ENCODE results near the gene ADGRV1. TPM values are rescaled to one million over a fixed set of nuclear protein-coding genes. Genes with fewer than 3 reads are reported as not detected.
"Not testable (repeated sequence)": the region's sequence is repeated elsewhere in the genome, so short reads cannot be mapped to it uniquely, and the experiment has no call there.

ADGRV1 gene
- total RNA-seq, 4 donors from 2014 or later, result 6.0 to 37.0 (median 10.6) TPM

DNA sequence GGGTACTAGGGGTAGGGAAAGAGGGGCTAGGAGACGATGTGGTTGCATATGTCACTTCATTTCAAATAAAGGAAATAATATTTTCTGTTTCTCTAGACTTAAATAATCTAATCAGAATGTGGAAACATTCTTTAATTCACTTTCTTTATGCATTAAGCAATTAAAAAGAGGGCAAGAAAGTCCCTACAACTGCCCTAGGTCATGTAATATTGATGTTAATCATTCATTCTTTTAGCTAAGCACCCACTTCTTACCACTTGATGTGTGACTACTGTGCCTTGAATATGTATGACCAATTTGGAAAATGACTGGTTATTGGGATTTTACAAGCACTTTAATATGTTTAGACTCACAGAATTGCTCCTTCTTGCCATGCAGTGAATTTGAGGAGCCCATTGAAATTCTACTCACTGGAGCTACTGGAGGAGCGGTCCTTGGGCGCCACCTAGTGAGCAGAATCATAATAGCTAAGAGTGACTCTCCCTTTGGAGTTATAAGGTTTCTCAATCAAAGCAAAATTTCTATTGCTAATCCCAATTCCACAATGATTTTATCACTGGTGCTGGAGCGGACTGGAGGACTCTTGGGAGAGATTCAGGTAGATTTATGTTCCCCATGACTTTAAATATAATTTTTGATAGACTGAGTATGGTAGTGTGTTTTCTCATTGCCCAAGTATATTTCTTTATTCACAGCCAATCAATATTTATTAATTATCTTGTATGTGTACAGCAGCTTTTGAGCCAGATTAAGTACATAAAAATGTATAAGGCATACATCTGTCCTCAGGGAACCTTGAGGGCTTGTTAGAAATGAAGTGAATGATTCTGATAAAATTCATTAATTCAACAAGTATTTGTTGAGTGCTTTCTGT is 225.1 kb downstream of the ADGRV1 start:
- DNase-seq, result peak; percentile 73
- 22 to 47% methylated on average over 2 to 4 of the region's 4 CpGs for WGBS, 2 donors (ENCODE audit: low coverage in 1 of 2)
- in situ Hi-C loops (cut with MboI; ENCODE audit: low pct_ligation_motif_present in 1 of 4, low pct_unique_long_range_greater_than_20kb in 1 of 4, low sequenced_read_pairs in 3 of 4), result loop anchor here in 3 of 4 donors (25.0 kb wide), 2 partner anchors 321 to 346 kb away; partner anchors contain the start of genes MBLAC2 (in 1 of the 3) and POLR3G (in 1 of the 3)
- no peaks in the 10 kb centered on the region for H3K27me3 ChIP-seq
- H3K36me3 ChIP-seq, result no peaks in the 10 kb centered on the region
- H3K4me1 ChIP-seq, result no peaks in the 10 kb centered on the region
- H3K9me3 ChIP-seq, result no peaks in the 10 kb centered on the region
- H3K4me3 ChIP-seq, result no peak overlapping the region
- H3K27ac ChIP-seq, result no peak overlapping the region
- TF ChIP-seq, protein P1, sequence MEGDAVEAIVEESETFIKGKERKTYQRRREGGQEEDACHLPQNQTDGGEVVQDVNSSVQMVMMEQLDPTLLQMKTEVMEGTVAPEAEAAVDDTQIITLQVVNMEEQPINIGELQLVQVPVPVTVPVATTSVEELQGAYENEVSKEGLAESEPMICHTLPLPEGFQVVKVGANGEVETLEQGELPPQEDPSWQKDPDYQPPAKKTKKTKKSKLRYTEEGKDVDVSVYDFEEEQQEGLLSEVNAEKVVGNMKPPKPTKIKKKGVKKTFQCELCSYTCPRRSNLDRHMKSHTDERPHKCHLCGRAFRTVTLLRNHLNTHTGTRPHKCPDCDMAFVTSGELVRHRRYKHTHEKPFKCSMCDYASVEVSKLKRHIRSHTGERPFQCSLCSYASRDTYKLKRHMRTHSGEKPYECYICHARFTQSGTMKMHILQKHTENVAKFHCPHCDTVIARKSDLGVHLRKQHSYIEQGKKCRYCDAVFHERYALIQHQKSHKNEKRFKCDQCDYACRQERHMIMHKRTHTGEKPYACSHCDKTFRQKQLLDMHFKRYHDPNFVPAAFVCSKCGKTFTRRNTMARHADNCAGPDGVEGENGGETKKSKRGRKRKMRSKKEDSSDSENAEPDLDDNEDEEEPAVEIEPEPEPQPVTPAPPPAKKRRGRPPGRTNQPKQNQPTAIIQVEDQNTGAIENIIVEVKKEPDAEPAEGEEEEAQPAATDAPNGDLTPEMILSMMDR (IDR thresholded peaks at IDR 0.05), result peak; percentile 61 to 85 (median 82)
- no peak for TF ChIP-seq EP300 (IDR thresholded peaks at IDR 0.05; ENCODE audit: low read depth)
- intact Hi-C loops (cut with DNase I; ENCODE audit: low total_unique reads), result no loop called here

- intact Hi-C loops (cut with DNase I; ENCODE audit: low total_unique reads), result no loop called here
- no peak for DNase-seq
- in situ Hi-C loops (cut with MboI; ENCODE audit: low pct_ligation_motif_present in 1 of 4, low pct_unique_long_range_greater_than_20kb in 1 of 4, low sequenced_read_pairs in 3 of 4), result loop anchor here in 3 of 4 donors (25.0 kb wide), 2 partner anchors 324 to 349 kb away; partner anchors contain the start of genes MBLAC2 (in 1 of the 3) and POLR3G (in 1 of the 3)
- H3K4me3 ChIP-seq, result no peak overlapping the region
- no peaks in the 10 kb centered on the region for H3K4me1 ChIP-seq
- no peak overlapping the region for H3K27ac ChIP-seq
- TF ChIP-seq, protein P1 (IDR thresholded peaks at IDR 0.05), result no peak
- no peaks in the 10 kb centered on the region for H3K27me3 ChIP-seq
- WGBS, 2 donors (ENCODE audit: low coverage in 1 of 2), result 70 to 72% methylated on average over 4 of the region's 4 CpGs
- no peaks in the 10 kb centered on the region for H3K36me3 ChIP-seq
- no peaks in the 10 kb centered on the region for H3K9me3 ChIP-seq
Observed at GRCh38 chr5:90786756-90787155, 228.2 kb downstream of the ADGRV1 start.

DNA sequence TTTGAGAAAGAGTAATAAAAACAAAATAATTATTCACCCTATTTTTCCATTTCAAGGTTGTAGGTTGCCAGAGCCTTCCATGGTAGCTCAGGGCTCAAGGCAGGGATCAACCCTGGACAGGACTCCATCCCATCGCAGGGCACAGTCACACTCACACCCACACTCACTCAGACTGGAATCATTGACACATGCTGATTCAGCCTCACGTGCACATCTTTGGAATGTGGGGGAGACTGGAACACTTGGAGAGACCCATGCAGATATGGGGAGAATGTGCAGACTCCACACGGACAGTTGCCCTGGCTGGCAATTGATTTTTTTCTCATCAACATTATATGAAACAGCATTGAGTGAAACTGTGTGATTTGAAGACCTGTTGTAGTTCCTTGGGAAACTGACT is 234.1 kb downstream of the ADGRV1 start:
- peaks cover 0 to 4% of the 10 kb centered on the region in 2 donors for H3K9me3 ChIP-seq
- intact Hi-C loops (cut with DNase I; ENCODE audit: low total_unique reads), result no loop called here
- 85% methylated on average over 2 to 3 of the region's 3 CpGs for WGBS, 2 donors (ENCODE audit: low coverage in 1 of 2)
- no peaks in the 10 kb centered on the region for H3K27me3 ChIP-seq
- no peaks in the 10 kb centered on the region for H3K36me3 ChIP-seq
- TF ChIP-seq EP300 (IDR thresholded peaks at IDR 0.05; ENCODE audit: low read depth) (no peak), POLR2AphosphoS5 (IDR thresholded peaks at IDR 0.05) (no peak), POLR2A (IDR thresholded peaks at IDR 0.05) (no peak)
- TF ChIP-seq, protein P1 (IDR thresholded peaks at IDR 0.05), result no peak
- in situ Hi-C loops (cut with MboI; ENCODE audit: low pct_ligation_motif_present in 1 of 4, low pct_unique_long_range_greater_than_20kb in 1 of 4, low sequenced_read_pairs in 3 of 4), result loop anchor here in 3 of 4 donors (25.0 kb wide), 2 partner anchors 330 to 355 kb away; partner anchors contain the start of genes MBLAC2 (in 1 of the 3) and POLR3G (in 1 of the 3)
- no peaks in the 10 kb centered on the region for H3K4me1 ChIP-seq
- H3K4me3 ChIP-seq, result no peak overlapping the region
- H3K27ac ChIP-seq, result no peak overlapping the region
- DNase-seq, result no peak

GRCh38 chr5:90793183-90793582 is 234.6 kb downstream of the ADGRV1 start:
- no peak overlapping the region for H3K4me3 ChIP-seq
- peaks cover 0 to 4% of the 10 kb centered on the region in 2 donors for H3K9me3 ChIP-seq
- intact Hi-C loops (cut with DNase I; ENCODE audit: low total_unique reads) (no loop called here), in situ Hi-C loops (cut with MboI; ENCODE audit: low pct_ligation_motif_present in 1 of 4, low pct_unique_long_range_greater_than_20kb in 1 of 4, low sequenced_read_pairs in 3 of 4) (loop anchor here in 3 of 4 donors (25.0 kb wide), 2 partner anchors 331 to 356 kb away; partner anchors contain the start of genes MBLAC2 (in 1 of the 3) and POLR3G (in 1 of the 3))
- no peak for TF ChIP-seq POLR2A (IDR thresholded peaks at IDR 0.05)
- no peak for TF ChIP-seq EP300 (IDR thresholded peaks at IDR 0.05; ENCODE audit: low read depth)
- TF ChIP-seq, protein P1 (IDR thresholded peaks at IDR 0.05), result no peak
- TF ChIP-seq POLR2AphosphoS5 (IDR thresholded peaks at IDR 0.05), result no peak
- H3K4me1 ChIP-seq, result no peaks in the 10 kb centered on the region
- DNase-seq, result no peak
- WGBS, 2 donors (ENCODE audit: low coverage in 1 of 2), result 73% methylated on average over 2 of the region's 2 CpGs
- H3K27ac ChIP-seq, result no peak overlapping the region
- no peaks in the 10 kb centered on the region for H3K36me3 ChIP-seq
- no peaks in the 10 kb centered on the region for H3K27me3 ChIP-seq

GRCh38 chr5:90796919-90797318 is 238.3 kb downstream of the ADGRV1 start:
- H3K4me1 ChIP-seq; H3K9me3 ChIP-seq; H3K27ac ChIP-seq; H3K36me3 ChIP-seq; H3K4me3 ChIP-seq; intact Hi-C loops (cut with DNase I; ENCODE audit: low total_unique reads); DNase-seq; H3K27me3 ChIP-seq: not testable (repeated sequence)
- WGBS, 2 donors (ENCODE audit: low coverage in 1 of 2), result 75 to 81% methylated on average over 2 of the region's 2 CpGs
- in situ Hi-C loops (cut with MboI; ENCODE audit: low pct_ligation_motif_present in 1 of 4, low pct_unique_long_range_greater_than_20kb in 1 of 4, low sequenced_read_pairs in 3 of 4), result loop anchor here in 3 of 4 donors (25.0 kb wide), 2 partner anchors 335 to 360 kb away; partner anchors contain the start of genes MBLAC2 (in 1 of the 3) and POLR3G (in 1 of the 3)

DNA sequence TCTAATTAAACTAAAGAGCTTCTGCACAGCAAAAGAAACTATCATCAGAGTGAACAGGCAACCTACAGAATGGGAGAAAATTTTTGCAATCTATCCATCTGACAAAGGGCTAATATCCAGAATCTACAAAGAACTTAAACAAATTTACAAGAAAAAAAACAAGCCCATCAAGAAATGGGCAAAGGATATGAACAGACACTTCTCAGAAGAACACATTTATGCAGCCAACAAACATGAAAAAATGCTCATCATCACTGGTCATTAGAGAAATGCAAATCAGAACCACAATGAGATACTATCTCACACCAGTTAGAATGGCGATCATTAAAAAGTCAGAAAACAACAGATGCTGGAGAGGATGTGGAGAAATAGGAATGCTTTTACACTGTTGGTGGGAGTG is 241.5 kb downstream of the ADGRV1 start:
- intact Hi-C loops (cut with DNase I; ENCODE audit: low total_unique reads); H3K36me3 ChIP-seq; in situ Hi-C loops (cut with MboI; ENCODE audit: low pct_ligation_motif_present in 1 of 4, low pct_unique_long_range_greater_than_20kb in 1 of 4, low sequenced_read_pairs in 3 of 4); H3K4me3 ChIP-seq; H3K27me3 ChIP-seq; H3K4me1 ChIP-seq; H3K27ac ChIP-seq; DNase-seq; H3K9me3 ChIP-seq: not testable (repeated sequence)
- WGBS, 2 donors (ENCODE audit: low coverage in 1 of 2), result 100% methylated on average over 1 of the region's 1 CpG
